Activated CD8-positive, alpha-beta memory T cell treated with anti-CD3 and anti-CD28 coated beads for 4 hours (primary cell): Measurements from ENCODE around the gene AEBP1.

ENCODE experiments used
- DNase-seq, 2 donors: peaks; one replicate each; pipeline ENCODE4 v3.0.0-alpha.2; 2020; ENCODE audit warnings: low read depth in 2 of 2

The AEBP1 gene

GRCh38 chr7:44066494-44067063 lies 37.6 kb upstream of the AEBP1 start:
- no peak for DNase-seq

GRCh38 chr7:44067064-44067951 lies 36.8 kb upstream of the AEBP1 start:
- DNase-seq = no peak

DNA sequence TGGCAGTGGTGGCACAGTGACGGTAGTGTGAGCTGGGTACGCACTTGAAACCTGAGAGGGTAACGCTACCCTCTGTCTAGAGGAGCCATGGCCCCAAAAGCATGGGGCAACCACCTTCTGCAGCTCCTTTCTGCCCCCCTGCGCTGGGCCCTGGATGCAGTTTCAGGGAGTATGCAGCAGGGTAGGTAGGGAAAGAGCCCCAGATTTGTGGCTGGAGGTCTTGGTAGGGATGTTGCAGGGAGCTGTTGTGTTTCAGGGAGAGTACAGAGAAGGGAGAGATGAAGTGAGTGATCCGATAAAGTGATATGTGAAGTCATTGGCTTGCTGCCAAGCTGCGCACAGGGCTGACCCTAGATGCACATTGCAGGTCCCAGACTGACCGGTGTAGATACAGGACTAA lies 36.1 kb upstream of the AEBP1 start:
- DNase-seq = no peak

- no peak for DNase-seq
Observed at GRCh38 chr7:44071726-44072363, 32.3 kb upstream of the AEBP1 start.

- no peak for DNase-seq
Observed at GRCh38 chr7:44072364-44073231, 31.5 kb upstream of the AEBP1 start.

- DNase-seq = peak; percentile 46 to 51
Observed at GRCh38 chr7:44073664-44074348, 30.3 kb upstream of the AEBP1 start.

- no peak for DNase-seq
Observed at GRCh38 chr7:44074349-44074695, 29.8 kb upstream of the AEBP1 start.

DNA sequence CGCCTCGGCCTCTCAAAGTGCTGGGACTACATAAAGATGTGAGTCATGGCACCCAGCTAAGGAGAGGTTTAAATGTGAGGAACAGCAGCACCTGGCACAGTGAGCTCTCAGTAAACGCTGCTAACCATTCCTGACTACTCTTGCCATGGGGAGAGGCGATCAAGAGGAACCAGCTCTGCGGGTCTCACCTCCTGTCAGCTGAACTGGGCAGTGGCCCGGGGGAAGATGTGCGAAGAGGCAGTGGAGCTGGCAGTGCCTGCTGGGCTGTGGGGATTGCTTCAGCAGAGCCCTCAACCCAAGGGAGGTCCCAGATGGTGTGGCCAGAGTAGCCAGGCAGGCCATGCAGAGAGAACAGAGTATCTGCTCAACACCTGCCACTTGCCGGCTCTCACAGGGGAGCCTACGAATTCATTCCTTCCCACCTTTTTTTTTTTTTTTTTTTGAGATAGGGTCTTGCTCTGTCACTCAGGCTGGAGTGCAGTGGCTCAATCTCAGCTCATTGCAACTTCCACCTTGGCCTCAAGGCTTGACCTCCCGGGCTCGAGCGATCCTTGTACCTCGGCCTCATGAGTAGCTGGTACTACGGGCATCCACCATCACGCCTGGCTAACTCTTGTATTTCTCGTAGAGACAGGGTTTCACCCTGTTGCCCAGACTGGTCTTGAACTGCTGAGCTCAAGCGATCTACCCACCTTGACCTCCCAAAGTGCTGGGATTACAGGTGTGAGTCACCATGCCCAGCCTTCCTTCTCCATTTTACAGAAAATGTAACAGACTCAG lies 28.7 kb upstream of the AEBP1 start:
- no peak for DNase-seq

DNA sequence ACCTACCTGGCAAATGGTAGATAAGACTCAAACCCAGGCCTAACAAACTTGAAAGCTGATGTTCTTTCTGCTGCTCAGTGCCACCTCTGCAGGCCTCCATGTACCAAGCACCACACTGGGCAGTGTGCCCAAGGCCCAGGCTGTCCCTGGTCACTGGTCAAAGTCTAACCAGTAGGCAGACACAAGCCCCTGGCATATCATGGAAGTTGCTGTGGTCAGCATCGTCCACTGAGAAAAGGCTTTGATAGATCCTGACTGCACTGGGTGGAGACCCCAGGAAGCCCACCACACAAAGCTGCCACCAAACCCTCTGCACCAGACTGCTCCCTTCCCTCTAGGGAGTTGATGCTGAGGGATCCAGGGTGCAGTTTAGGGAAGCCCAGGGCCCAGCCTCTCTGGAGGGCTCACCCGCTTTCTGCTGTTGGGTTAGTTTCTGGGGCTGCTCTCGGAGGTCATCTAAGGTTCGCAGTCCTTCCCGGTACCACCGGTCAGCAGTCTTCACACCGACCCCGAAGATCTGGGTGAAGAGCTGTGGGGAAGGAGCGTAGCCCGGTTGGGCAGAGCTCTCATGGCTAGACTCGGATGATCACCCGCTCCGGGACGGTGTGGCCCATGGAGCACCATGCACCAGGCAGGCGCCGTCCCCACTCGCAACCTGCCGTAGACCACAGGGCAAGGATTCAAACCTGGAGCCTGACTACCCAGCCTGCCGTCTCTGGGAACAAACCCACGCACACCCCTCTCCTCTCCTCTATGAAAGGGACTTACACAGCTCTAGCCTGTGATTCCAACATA lies 27.8 kb upstream of the AEBP1 start:
- DNase-seq = no peak

DNA sequence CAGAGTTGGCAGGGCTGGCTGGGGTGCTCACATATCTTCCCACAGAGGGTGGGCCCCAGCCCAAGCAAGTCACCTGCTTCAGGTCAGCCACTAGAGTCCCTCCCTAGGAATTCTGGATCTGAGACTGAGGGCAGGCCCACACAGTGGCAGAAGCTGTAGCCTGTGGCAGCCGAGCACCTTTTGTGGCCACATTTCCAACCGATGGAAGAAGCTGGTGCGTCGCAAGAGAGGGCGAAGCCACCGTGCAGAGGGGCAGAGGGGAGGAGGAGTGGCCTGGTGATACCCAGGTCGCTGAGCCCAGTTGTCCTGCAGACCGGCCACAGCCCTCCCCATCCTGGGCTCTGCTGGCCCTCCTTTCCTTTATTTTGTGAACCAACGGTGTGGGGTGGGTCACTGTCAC lies 27.1 kb upstream of the AEBP1 start:
- DNase-seq = no peak

DNA sequence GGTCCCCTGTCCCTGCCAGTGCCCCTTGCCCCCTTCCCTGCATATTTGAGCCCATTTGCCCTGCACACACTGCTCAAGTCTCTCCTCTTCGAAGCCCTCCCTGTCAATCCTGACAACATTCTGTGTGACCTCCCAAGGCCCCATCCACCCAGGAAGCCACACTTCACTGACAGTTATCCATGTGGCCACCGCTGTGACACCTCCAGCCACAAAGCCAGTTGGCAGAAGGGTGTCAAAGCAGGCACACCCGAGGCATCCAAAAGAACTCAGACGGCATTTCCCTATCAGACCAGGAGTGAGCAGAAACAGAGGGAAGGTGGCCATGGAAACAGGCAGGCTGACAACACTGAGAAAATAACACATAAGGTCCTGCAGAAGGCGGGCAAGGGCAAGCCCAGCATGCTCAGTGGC lies 26.5 kb upstream of the AEBP1 start:
- DNase-seq = no peak

GRCh38 chr7:44078521-44078920 lies 25.6 kb upstream of the AEBP1 start:
- no peak for DNase-seq

DNA sequence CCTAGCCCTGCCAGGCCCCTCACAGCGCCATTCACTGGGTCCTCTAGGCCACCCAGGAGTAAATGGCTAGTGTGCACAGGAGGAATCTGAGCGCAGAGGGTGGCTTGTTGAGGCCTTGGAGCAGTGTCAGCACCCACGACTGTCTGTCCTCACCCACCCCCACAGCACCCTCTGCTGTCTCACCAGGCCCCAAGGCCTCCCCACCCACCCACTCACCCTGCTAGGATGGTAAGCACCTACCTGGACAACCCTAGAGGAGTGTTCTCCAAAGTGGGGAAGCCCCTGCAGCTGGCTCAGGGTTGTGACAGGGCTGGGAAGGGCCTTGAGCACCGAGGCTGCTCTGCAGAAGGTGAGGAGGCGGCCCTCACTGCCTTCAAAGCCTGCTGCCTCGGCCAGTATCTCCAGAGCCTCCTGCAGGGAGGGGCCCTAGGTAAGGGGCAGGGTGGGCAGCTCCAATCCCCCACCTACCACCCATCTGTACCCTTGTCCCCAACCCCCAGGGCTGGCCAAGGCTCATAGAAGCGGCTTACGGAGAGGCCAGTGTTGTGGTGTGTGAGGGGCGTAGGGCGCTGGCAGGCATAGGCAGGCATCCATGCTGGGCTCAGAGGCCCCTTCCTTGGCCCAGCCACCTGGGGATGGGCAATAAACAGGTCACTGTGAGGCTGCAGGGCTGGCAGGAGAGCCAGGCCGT lies 24.7 kb upstream of the AEBP1 start:
- no peak for DNase-seq

GRCh38 chr7:44080118-44080517 lies 24.0 kb upstream of the AEBP1 start:
- no peak for DNase-seq

DNA sequence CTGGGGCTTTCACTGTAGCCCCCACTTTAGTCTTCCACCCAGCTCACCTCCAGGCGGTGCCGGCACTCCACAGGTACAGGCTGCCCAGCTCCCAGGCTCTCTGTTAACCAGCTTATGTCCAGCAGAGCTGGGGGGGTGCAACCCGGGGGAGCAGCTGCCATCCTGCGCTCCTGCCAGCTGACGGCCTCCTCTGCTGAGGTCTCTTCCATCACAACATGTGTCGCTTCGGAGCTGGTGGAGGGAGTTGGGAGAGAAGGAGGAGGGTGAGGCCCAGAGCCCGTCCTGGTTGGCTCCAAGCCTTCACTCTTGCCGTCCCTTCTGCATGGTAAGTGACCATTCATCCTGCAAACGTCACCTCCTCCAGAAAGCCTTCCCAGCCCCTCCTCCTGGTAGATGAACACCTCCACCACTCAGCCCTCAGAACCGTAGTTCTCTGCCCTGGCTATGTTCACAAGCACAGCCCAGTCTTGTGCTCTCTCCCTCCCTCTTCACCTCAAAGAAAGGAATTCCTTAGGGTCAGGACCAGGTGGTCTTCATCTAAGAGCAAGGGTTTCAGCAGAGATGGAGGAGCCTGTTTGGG lies 23.4 kb upstream of the AEBP1 start:
- no peak for DNase-seq

- no peak for DNase-seq
Observed at GRCh38 chr7:44081266-44081748, 22.8 kb upstream of the AEBP1 start.

DNA sequence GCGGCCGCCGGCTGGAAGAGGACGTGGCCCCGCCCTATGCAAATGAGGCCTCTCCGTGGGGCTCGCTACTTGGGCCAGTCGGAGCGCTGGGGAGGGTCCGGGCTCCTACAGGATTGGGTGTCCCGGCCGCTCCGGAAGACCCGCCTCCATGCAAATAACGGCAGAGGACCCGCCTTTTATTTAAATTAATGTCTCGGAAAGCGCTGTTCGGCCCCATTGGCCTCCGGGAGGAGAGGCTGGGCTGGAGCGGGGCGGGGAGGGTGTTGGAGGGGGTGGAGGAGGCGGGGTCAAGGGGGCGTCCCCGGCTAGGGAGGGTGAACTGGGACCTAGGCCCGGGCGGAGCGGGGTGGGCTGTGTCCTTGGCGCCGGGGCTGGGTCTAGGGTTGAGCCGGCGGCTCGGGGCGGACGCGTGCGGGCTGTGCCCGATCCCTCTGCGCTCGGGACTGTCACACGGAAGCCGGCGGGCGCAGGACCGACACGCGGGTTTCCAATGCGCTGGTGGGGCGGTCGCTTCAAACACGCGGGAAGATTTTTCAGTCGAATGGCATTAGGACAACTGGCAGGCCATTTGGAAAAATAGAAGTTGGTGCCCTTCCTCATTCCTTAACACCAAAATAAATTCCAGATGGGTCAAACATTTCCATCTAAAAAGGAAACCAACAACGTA lies 21.5 kb upstream of the AEBP1 start:
- peak; percentile 92 to 98 for DNase-seq

DNA sequence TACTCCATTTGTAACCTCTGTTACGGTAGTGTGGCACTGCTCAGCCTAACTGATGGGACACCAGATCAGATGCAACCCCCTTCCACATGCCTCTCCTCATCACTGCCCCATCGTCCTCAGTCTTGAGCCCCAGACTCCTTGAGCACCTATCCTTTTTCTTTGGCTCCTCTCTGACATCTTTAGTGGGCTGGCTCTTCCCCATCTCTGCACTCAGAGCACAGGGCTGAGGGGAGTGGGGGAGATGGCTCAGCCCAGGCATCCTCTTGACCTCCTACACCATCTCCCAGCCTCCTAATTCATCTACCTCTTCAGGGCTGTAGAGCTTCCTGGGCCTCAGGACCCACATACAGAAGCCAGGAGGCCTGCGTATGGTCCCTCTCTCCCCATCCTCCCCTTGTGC lies 20.3 kb upstream of the AEBP1 start:
- no peak for DNase-seq
